Measurements from ENCODE around the gene GPR37.

The GPR37 gene

GRCh38 chr7:124697746-124698145 lies 67.8 kb downstream of the GPR37 start:
- no peak for DNase-seq
- in situ Hi-C loops (cut with MboI; ENCODE audit: low pct_unique_long_range_greater_than_20kb, low sequenced_read_pairs) = no loop called here
